HUES64 (cell line): ENCODE results near the gene SEMA4B.
"Not testable (repeated sequence)": the region's sequence is repeated elsewhere in the genome, so short reads cannot be mapped to it uniquely, and the experiment has no call there.

ENCODE experiments used
- H3K27ac ChIP-seq: 2 replicates; pipeline ENCODE4 v1.7.0; 2013; ENCODE audit warnings: low read depth, low read length, inconsistent platforms
- H3K27me3 ChIP-seq: 2 replicates; pipeline ENCODE4 v1.6.1; 2013; ENCODE audit warnings: mild to moderate bottlenecking, low read length; ENCODE audit not compliant: insufficient read depth
- H3K36me3 ChIP-seq: 2 replicates; pipeline ENCODE4 v1.6.1; 2013; ENCODE audit warnings: mild to moderate bottlenecking, low read length; ENCODE audit not compliant: insufficient read depth
- H3K4me1 ChIP-seq: 2 replicates; pipeline ENCODE4 v1.6.1; 2013; ENCODE audit warnings: mild to moderate bottlenecking, low read length, moderate library complexity; ENCODE audit not compliant: insufficient read depth
- H3K4me3 ChIP-seq: 2 replicates; pipeline ENCODE4 v1.5.1; 2013; ENCODE audit warnings: mild to moderate bottlenecking, low read length, moderate library complexity
- H3K9ac ChIP-seq: 2 replicates; pipeline ENCODE4 v1.6.1; 2013; ENCODE audit warnings: mild to moderate bottlenecking, low read depth, low read length
- H3K9me3 ChIP-seq: 2 replicates; pipeline ENCODE4 v1.6.1; 2013; ENCODE audit warnings: low read depth, low read length; ENCODE audit not compliant: insufficient read depth
- WGBS: fragments of 150-250, 120-280 bp; methylation state at CpG from one replicate; pipeline ENCODE4 v1.1.7; 2013; ENCODE audit warnings: missing lambda C conversion rate; 5-methylcytosine and 5-hydroxymethylcytosine counted together

The SEMA4B gene

GRCh38 chr15:90184119-90184785 is 16.9 kb upstream of the SEMA4B start:
- Histone ChIP-seq H3K9ac (no peak overlapping the region), H3K4me3 (peak overlapping the region; percentile 66), H3K36me3 (no peaks in the 10 kb centered on the region), H3K4me1 (peaks cover 11% of the 10 kb centered on the region; the same call in 1 of the 2 replicates), H3K27ac (no peak overlapping the region), H3K9me3 (no peaks in the 10 kb centered on the region), H3K27me3 (no peaks in the 10 kb centered on the region)
- 48% methylated on average over 27 of the region's 27 CpGs for WGBS

- H3K9ac ChIP-seq = peak overlapping the region; percentile 28; the same call in 1 of the 2 replicates
- H3K4me1 ChIP-seq = peaks cover 11% of the 10 kb centered on the region; the same call in 1 of the 2 replicates
- 4% methylated on average over 66 of the region's 67 CpGs for WGBS
- H3K9me3 ChIP-seq = no peaks in the 10 kb centered on the region
- no peak overlapping the region for H3K27ac ChIP-seq
- H3K4me3 ChIP-seq = peak overlapping the region; percentile 66
- H3K27me3 ChIP-seq = no peaks in the 10 kb centered on the region
- no peaks in the 10 kb centered on the region for H3K36me3 ChIP-seq
Measured at GRCh38 chr15:90184786-90185704, 16.1 kb upstream of the SEMA4B start.

- H3K9me3 ChIP-seq = no peaks in the 10 kb centered on the region
- no peaks in the 10 kb centered on the region for H3K36me3 ChIP-seq
- H3K27me3 ChIP-seq = no peaks in the 10 kb centered on the region
- no peak overlapping the region for H3K9ac ChIP-seq
- H3K27ac ChIP-seq = no peak overlapping the region
- no peak overlapping the region for H3K4me3 ChIP-seq
- 85% methylated on average over 8 of the region's 8 CpGs for WGBS
- peaks cover 11% of the 10 kb centered on the region for H3K4me1 ChIP-seq
Measured at GRCh38 chr15:90187257-90187868, 13.8 kb upstream of the SEMA4B start.

- not testable (repeated sequence) for H3K9ac ChIP-seq, H3K27me3 ChIP-seq, H3K36me3 ChIP-seq, H3K27ac ChIP-seq, H3K4me3 ChIP-seq, H3K9me3 ChIP-seq
- WGBS = 95% methylated on average over 7 of the region's 7 CpGs
- H3K4me1 ChIP-seq = peaks cover 11% of the 10 kb centered on the region
Measured at GRCh38 chr15:90188065-90188464, 13.1 kb upstream of the SEMA4B start.

GRCh38 chr15:90188914-90189748 is 12.0 kb upstream of the SEMA4B start:
- H3K36me3 ChIP-seq = no peaks in the 10 kb centered on the region
- no peaks in the 10 kb centered on the region for H3K27me3 ChIP-seq
- H3K4me3 ChIP-seq = no peak overlapping the region
- H3K9me3 ChIP-seq = no peaks in the 10 kb centered on the region
- H3K9ac ChIP-seq = no peak overlapping the region
- H3K4me1 ChIP-seq = peaks cover 7% of the 10 kb centered on the region
- no peak overlapping the region for H3K27ac ChIP-seq
- 94% methylated on average over 8 of the region's 8 CpGs for WGBS

GRCh38 chr15:90189781-90190467 is 11.2 kb upstream of the SEMA4B start:
- H3K4me1 ChIP-seq = peaks cover 5% of the 10 kb centered on the region; the same call in 1 of the 2 replicates
- WGBS = 86% methylated on average over 10 of the region's 10 CpGs
- no peak overlapping the region for H3K9ac ChIP-seq
- no peaks in the 10 kb centered on the region for H3K9me3 ChIP-seq
- H3K27ac ChIP-seq = no peak overlapping the region
- H3K36me3 ChIP-seq = no peaks in the 10 kb centered on the region
- H3K27me3 ChIP-seq = no peaks in the 10 kb centered on the region
- H3K4me3 ChIP-seq = no peak overlapping the region

GRCh38 chr15:90190606-90191343 is 10.4 kb upstream of the SEMA4B start:
- Histone ChIP-seq H3K4me3 (no peak overlapping the region), H3K9me3 (no peaks in the 10 kb centered on the region), H3K36me3 (no peaks in the 10 kb centered on the region), H3K27ac (no peak overlapping the region), H3K9ac (no peak overlapping the region), H3K27me3 (no peaks in the 10 kb centered on the region), H3K4me1 (peaks cover 5% of the 10 kb centered on the region; the same call in 1 of the 2 replicates)
- WGBS = 93% methylated on average over 10 of the region's 10 CpGs

GRCh38 chr15:90191344-90191687 is 9.8 kb upstream of the SEMA4B start:
- Histone ChIP-seq H3K27ac (no peak overlapping the region), H3K4me3 (no peak overlapping the region), H3K9ac (no peak overlapping the region), H3K9me3 (no peaks in the 10 kb centered on the region), H3K27me3 (no peaks in the 10 kb centered on the region), H3K36me3 (no peaks in the 10 kb centered on the region), H3K4me1 (peaks cover 5% of the 10 kb centered on the region; the same call in 1 of the 2 replicates)
- 83% methylated on average over 3 of the region's 3 CpGs for WGBS

GRCh38 chr15:90191794-90192509 is 9.2 kb upstream of the SEMA4B start:
- WGBS = 88% methylated on average over 7 of the region's 7 CpGs
- no peak overlapping the region for H3K4me3 ChIP-seq
- no peaks in the 10 kb centered on the region for H3K9me3 ChIP-seq
- H3K4me1 ChIP-seq = peaks cover 5% of the 10 kb centered on the region; the same call in 1 of the 2 replicates
- H3K27me3 ChIP-seq = no peaks in the 10 kb centered on the region
- no peak overlapping the region for H3K9ac ChIP-seq
- H3K36me3 ChIP-seq = no peaks in the 10 kb centered on the region
- no peak overlapping the region for H3K27ac ChIP-seq
